ENCODE measurements around the gene SNRNP35. TPM values are rescaled to one million over a fixed set of nuclear protein-coding genes. Genes with fewer than 3 reads are reported as not detected.
"Not testable (repeated sequence)": the region's sequence is repeated elsewhere in the genome, so short reads cannot be mapped to it uniquely, and the experiment has no call there.

The SNRNP35 gene
- total RNA-seq, 2 donors from 2014 or later, result 12.9 to 16.9 TPM

GRCh38 chr12:123427036-123427769 lies 30.7 kb upstream of the SNRNP35 start:
- Histone ChIP-seq H3K27me3 (no peaks in the 10 kb centered on the region), H3K27ac (no peak overlapping the region), H3K9me3 (no peaks in the 10 kb centered on the region), H3K36me3 (replicated peaks in 1 of 2; ENCODE audit: insufficient read depth in 1 of 2, low read depth in 2 of 2) (peaks cover 0 to 2% of the 10 kb centered on the region in 2 donors), H3K4me3 (no peak overlapping the region), H3K4me1 (no peaks in the 10 kb centered on the region)
- no peak for ATAC-seq
- WGBS, 2 donors, result 88 to 100% methylated on average over 5 to 8 of the region's 8 CpGs
- intact Hi-C loops (cut with DNase I), result no loop called here
- no peak for DNase-seq
- no peak for TF ChIP-seq CTCF (IDR thresholded peaks at IDR 0.05)
- no peak for TF ChIP-seq POLR2A (IDR thresholded peaks at IDR 0.05)

GRCh38 chr12:123428591-123428990 lies 29.3 kb upstream of the SNRNP35 start:
- DNase-seq (no peak), ATAC-seq (no peak)
- H3K36me3 ChIP-seq (replicated peaks in 1 of 2; ENCODE audit: insufficient read depth in 1 of 2, low read depth in 2 of 2), result peaks cover 0 to 2% of the 10 kb centered on the region in 2 donors
- 81 to 91% methylated on average over 6 of the region's 6 CpGs for WGBS, 2 donors
- no peaks in the 10 kb centered on the region for H3K9me3 ChIP-seq
- no peak overlapping the region for H3K4me3 ChIP-seq
- no peaks in the 10 kb centered on the region for H3K27me3 ChIP-seq
- TF ChIP-seq POLR2A (IDR thresholded peaks at IDR 0.05), result no peak
- intact Hi-C loops (cut with DNase I), result no loop called here
- H3K27ac ChIP-seq, result no peak overlapping the region
- H3K4me1 ChIP-seq, result no peaks in the 10 kb centered on the region

GRCh38 chr12:123429101-123429500 lies 28.8 kb upstream of the SNRNP35 start:
- not testable (repeated sequence) for H3K36me3 ChIP-seq (replicated peaks in 1 of 2; ENCODE audit: insufficient read depth in 1 of 2, low read depth in 2 of 2)
- 95 to 98% methylated on average over 8 of the region's 8 CpGs for WGBS, 2 donors

GRCh38 chr12:123431951-123432817 lies 25.8 kb upstream of the SNRNP35 start:
- H3K27me3 ChIP-seq; ATAC-seq; H3K4me3 ChIP-seq; H3K36me3 ChIP-seq (replicated peaks in 1 of 2; ENCODE audit: insufficient read depth in 1 of 2, low read depth in 2 of 2); H3K9me3 ChIP-seq; intact Hi-C loops (cut with DNase I): not testable (repeated sequence)
- DNase-seq, result peak in 1 of 4 donors; percentile 25
- Histone ChIP-seq H3K4me1 (peaks cover 16% of the 10 kb centered on the region), H3K27ac (peak overlapping the region in 1 of 4 donors; percentile 38)
- WGBS, 2 donors, result 76 to 79% methylated on average over 15 of the region's 15 CpGs

More at GRCh38 chr12:123429101-123429500, 28.8 kb upstream of the SNRNP35 start:
- H3K4me3 ChIP-seq; H3K27me3 ChIP-seq; H3K9me3 ChIP-seq; H3K27ac ChIP-seq; H3K4me1 ChIP-seq; DNase-seq; ATAC-seq; intact Hi-C loops (cut with DNase I): not testable (repeated sequence)

- no peak for DNase-seq
- intact Hi-C loops (cut with DNase I), result no loop called here
- Histone ChIP-seq H3K4me1 (peaks cover 18% of the 10 kb centered on the region), H3K9me3 (no peaks in the 10 kb centered on the region), H3K27me3 (no peaks in the 10 kb centered on the region), H3K27ac (peak overlapping the region in 1 of 4 donors; percentile 38), H3K36me3 (replicated peaks in 1 of 2; ENCODE audit: insufficient read depth in 1 of 2, low read depth in 2 of 2) (peaks cover 0 to 2% of the 10 kb centered on the region in 2 donors), H3K4me3 (no peak overlapping the region)
- ATAC-seq, result no peak
- 95 to 96% methylated on average over 6 of the region's 6 CpGs for WGBS, 2 donors
- no peak for TF ChIP-seq POLR2A (IDR thresholded peaks at IDR 0.05)
- TF ChIP-seq CTCF (IDR thresholded peaks at IDR 0.05), result no peak
These were observed 24.3 kb upstream of the SNRNP35 start for GRCh38 chr12:123433615-123434014.

- Histone ChIP-seq H3K4me3 (peak overlapping the region; percentile 51 to 94), H3K27ac (peak overlapping the region in 3 of 4 donors; percentile 35 to 68 (median 63)), H3K4me1 (peaks cover 18% of the 10 kb centered on the region), H3K9me3 (no peaks in the 10 kb centered on the region), H3K36me3 (replicated peaks in 1 of 2; ENCODE audit: insufficient read depth in 1 of 2, low read depth in 2 of 2) (no peaks in the 10 kb centered on the region), H3K27me3 (no peaks in the 10 kb centered on the region)
- DNase-seq, result no peak
- intact Hi-C loops (cut with DNase I), result no loop called here
- WGBS, 2 donors, result 20 to 43% methylated on average over 3 to 5 of the region's 5 CpGs
- TF ChIP-seq CTCF (IDR thresholded peaks at IDR 0.05), result no peak
- no peak for TF ChIP-seq POLR2A (IDR thresholded peaks at IDR 0.05)
- ATAC-seq, result no peak
These were observed 22.3 kb upstream of the SNRNP35 start for GRCh38 chr12:123435636-123436016.

Measured in body of pancreas (tissue), 4 donors.